HepG2 (cell line): ENCODE data around the gene UNC119B.
A peak's percentile ranks its signal among the peaks of the same experiment; 100 is the strongest.

Source experiments
- CREB1 ChIP-seq, 2 experiments: fragments of 450-650 bp in 1 of 2; IDR thresholded peaks; 2 replicates each; pipeline ENCODE4 v1.6.1; 2016 to 2017; ENCODE audit warnings: control low read depth in 1 of 2, mild to moderate bottlenecking in 1 of 2, missing compliant biosample characterization in 1 of 2, missing genetic modification characterization in 1 of 2
- KDM2A ChIP-seq: sonication (generic); formaldehyde crosslinking; IDR thresholded peaks from 2 replicates; pipeline ENCODE4 v1.4.0; 2020; ENCODE audit warnings: low read depth, missing genetic modification reagents, borderline replicate concordance
- KDM5A ChIP-seq: fragments of 200-600 bp; sonication (generic); IDR thresholded peaks from 2 replicates; pipeline ENCODE4 v1.7.0; 2018; ENCODE audit warnings: antibody characterized with exemption, mild to moderate bottlenecking, low read length, borderline replicate concordance
- MTA1 ChIP-seq: sonication (generic); formaldehyde crosslinking; IDR thresholded peaks from 2 replicates; pipeline ENCODE4 v1.4.0; 2020; ENCODE audit warnings: missing genetic modification reagents, mild to moderate bottlenecking, borderline replicate concordance
- POLR2AphosphoS5 ChIP-seq: IDR thresholded peaks from 2 replicates; pipeline ENCODE4 v1.6.1; 2012; ENCODE audit warnings: low read depth, low read length
- RARG ChIP-seq: sonication (generic); formaldehyde crosslinking; IDR thresholded peaks from 2 replicates; pipeline ENCODE4 v1.4.0; 2020; ENCODE audit warnings: low read depth, mild to moderate bottlenecking, missing genetic modification reagents
- RORA ChIP-seq: sonication (generic); formaldehyde crosslinking; IDR thresholded peaks from 2 replicates; pipeline ENCODE4 v1.5.0; 2020; ENCODE audit warnings: mild to moderate bottlenecking, missing genetic modification reagents, moderate library complexity
- ZNF607 ChIP-seq: sonication (generic); formaldehyde crosslinking; IDR thresholded peaks from 2 replicates; pipeline ENCODE4 v1.5.1; 2020; ENCODE audit warnings: missing genetic modification reagents, mild to moderate bottlenecking, borderline replicate concordance
- TF ChIP-seq, protein P1 (sequence below), 2 experiments: IDR thresholded peaks; 2 replicates each; pipeline ENCODE4 v1.6.1; 2011 to 2012; ENCODE audit warnings: low read length in 2 of 2, borderline replicate concordance in 1 of 2, low read depth in 1 of 2, mild to moderate bottlenecking in 1 of 2, moderate library complexity in 1 of 2

DNA sequence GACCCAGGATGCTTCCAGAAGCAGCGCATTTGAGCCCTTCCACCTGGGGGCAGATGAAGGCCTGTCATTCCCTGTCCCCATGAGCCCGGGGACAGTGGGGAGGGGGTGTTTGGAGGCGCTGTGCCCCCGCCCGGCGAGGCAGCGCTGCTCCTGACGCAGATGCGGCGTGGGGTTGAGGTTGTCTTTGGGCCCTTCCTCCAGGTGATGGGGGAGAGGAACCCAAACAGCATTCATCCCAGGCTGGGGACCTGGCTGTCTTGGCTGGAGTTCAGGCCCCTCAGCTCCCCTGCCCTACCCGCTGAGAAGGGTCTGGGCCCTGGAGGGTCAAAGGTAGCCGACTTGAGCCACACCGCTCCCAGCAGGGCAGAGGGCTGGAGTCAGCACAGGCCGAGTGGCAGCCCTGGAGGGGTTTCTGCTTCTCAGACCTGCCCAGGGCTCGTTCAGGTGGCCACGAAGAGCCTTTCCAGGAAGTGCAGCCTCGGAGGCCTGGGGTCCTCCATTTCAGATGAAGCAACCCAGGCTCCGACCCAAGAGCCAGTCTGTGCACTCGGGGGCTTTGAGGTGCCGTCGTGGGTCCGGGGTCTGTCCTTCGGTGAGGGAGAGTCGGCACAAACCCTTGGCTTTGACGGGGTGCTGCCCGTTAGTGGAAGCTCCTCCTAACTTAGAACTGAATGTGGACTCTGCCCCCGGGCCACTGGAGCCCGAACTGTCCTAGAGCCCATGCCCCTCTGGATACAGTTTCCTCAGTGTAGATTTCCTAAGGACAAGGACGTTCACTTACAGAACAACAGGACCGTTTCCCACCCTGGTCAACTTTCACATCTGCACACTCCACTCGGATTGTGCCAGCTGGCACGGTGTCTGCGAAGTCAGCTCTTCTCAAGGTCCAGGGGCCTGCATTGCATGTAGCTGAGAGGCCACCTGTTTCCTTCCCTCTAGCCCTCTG, 31.5 kb downstream of the UNC119B start:
- TF ChIP-seq RARG (CRISPR knock-in tag) (no peak), ZNF607 (CRISPR knock-in tag) (no peak), POLR2AphosphoS5 (no peak; the same call in 1 of the 2 replicates), MTA1 (no peak), CREB1 (IDR thresholded peaks at IDR 0.05) (no peak), CREB1 (CRISPR knock-in tag; IDR thresholded peaks at IDR 0.05) (no peak), KDM2A (CRISPR knock-in tag) (peak; percentile 38; the same call in 1 of the 2 replicates), RORA (CRISPR knock-in tag) (no peak), KDM5A (no peak)
- TF ChIP-seq, protein P1, sequence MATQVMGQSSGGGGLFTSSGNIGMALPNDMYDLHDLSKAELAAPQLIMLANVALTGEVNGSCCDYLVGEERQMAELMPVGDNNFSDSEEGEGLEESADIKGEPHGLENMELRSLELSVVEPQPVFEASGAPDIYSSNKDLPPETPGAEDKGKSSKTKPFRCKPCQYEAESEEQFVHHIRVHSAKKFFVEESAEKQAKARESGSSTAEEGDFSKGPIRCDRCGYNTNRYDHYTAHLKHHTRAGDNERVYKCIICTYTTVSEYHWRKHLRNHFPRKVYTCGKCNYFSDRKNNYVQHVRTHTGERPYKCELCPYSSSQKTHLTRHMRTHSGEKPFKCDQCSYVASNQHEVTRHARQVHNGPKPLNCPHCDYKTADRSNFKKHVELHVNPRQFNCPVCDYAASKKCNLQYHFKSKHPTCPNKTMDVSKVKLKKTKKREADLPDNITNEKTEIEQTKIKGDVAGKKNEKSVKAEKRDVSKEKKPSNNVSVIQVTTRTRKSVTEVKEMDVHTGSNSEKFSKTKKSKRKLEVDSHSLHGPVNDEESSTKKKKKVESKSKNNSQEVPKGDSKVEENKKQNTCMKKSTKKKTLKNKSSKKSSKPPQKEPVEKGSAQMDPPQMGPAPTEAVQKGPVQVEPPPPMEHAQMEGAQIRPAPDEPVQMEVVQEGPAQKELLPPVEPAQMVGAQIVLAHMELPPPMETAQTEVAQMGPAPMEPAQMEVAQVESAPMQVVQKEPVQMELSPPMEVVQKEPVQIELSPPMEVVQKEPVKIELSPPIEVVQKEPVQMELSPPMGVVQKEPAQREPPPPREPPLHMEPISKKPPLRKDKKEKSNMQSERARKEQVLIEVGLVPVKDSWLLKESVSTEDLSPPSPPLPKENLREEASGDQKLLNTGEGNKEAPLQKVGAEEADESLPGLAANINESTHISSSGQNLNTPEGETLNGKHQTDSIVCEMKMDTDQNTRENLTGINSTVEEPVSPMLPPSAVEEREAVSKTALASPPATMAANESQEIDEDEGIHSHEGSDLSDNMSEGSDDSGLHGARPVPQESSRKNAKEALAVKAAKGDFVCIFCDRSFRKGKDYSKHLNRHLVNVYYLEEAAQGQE (IDR thresholded peaks at IDR 0.05; ENCODE audit: borderline replicate concordance in 1 of 2, low read depth in 1 of 2, low read length in 2 of 2) = no peak
